HepG2 (cell line): ENCODE data around the gene HPCAL1. TPM values are rescaled to one million over a fixed set of nuclear protein-coding genes. Genes with fewer than 3 reads are reported as not detected.
A peak's percentile ranks its signal among the peaks of the same experiment; 100 is the strongest.

Experiments
- CEBPG ChIP-seq: IDR thresholded peaks from 2 replicates; pipeline ENCODE4 v1.6.1; 2016
- HOXA9 ChIP-seq: sonication (generic); formaldehyde crosslinking; IDR thresholded peaks from 2 replicates; pipeline ENCODE4 v1.8.1; 2022; ENCODE audit warnings: missing genetic modification reagents, mild to moderate bottlenecking, moderate library complexity, borderline replicate concordance
- IKZF1 ChIP-seq: fragments of 450-650 bp; IDR thresholded peaks from 2 replicates; pipeline ENCODE4 v1.7.1; 2016
- KAT8 ChIP-seq: IDR thresholded peaks from 2 replicates; pipeline ENCODE4 v1.6.1; 2016; ENCODE audit warnings: missing genetic modification reagents, missing compliant biosample characterization
- PHB2 ChIP-seq: fragments of 450-650 bp; IDR thresholded peaks from 2 replicates; pipeline ENCODE4 v1.6.1; 2018; ENCODE audit not compliant: partially characterized antibody
- PITX1 ChIP-seq: sonication (generic); formaldehyde crosslinking; IDR thresholded peaks from 2 replicates; pipeline ENCODE4 v1.5.1; 2020; ENCODE audit warnings: mild to moderate bottlenecking, missing genetic modification reagents
- ZNF253 ChIP-seq: sonication (generic); formaldehyde crosslinking; IDR thresholded peaks from 2 replicates; pipeline ENCODE4 v1.8.0; 2022; ENCODE audit warnings: mild to moderate bottlenecking, missing genetic modification reagents, borderline replicate concordance
- ZNF264 ChIP-seq: sonication (generic); formaldehyde crosslinking; IDR thresholded peaks from 2 replicates; pipeline ENCODE4 v1.4.0; 2020; ENCODE audit warnings: missing genetic modification reagents
- ZNF30 ChIP-seq: sonication (generic); formaldehyde crosslinking; IDR thresholded peaks from 2 replicates; pipeline ENCODE4 v1.5.0; 2020; ENCODE audit warnings: mild to moderate bottlenecking, missing genetic modification reagents
- ZNF543 ChIP-seq: sonication (generic); formaldehyde crosslinking; IDR thresholded peaks from 2 replicates; pipeline ENCODE4 v1.4.0; 2020; ENCODE audit warnings: mild to moderate bottlenecking, missing genetic modification reagents
- polyA plus RNA-seq, 8 experiments: library from polyadenylated mRNA; depleted of rRNA in 3 of 8; stranded (reverse) in 7 of 8; unstranded in 1 of 8; fragments of >200 nt; fragmentation: Illumina TruSeq in 4 of 8; extraction: Trizol in 4 of 8; gene quantifications; 2 replicates each; pipeline versions ENCODE4 v1.2.1 to v1.2.3, GENCODE V29; 2011 to 2016; ENCODE audit warnings: low read depth in 4 of 8, missing spikeins in 1 of 8, mixed read lengths in 1 of 8; ENCODE audit not compliant: insufficient read depth in 1 of 8
- total RNA-seq, 5 experiments: library from RNA; depleted of rRNA; stranded (reverse); fragments of >200 nt; fragmentation: Illumina TruSeq; extraction: Trizol; gene quantifications; 2 replicates each; pipeline ENCODE4 v1.2.3, GENCODE V29; 2016; ENCODE audit warnings: low read depth in 1 of 5
- TF ChIP-seq, protein P1 (sequence below): IDR thresholded peaks from 2 replicates; pipeline ENCODE4 v1.6.1; 2012; ENCODE audit warnings: low read length, improper control_type of control experiment
- TF ChIP-seq, protein P2 (sequence below): sonication (generic); formaldehyde crosslinking; IDR thresholded peaks from 2 replicates; pipeline ENCODE4 v1.9.0; 2021; ENCODE audit warnings: missing genetic modification reagents, borderline replicate concordance
- TF ChIP-seq, protein P3 (sequence below): sonication (generic); formaldehyde crosslinking; IDR thresholded peaks from 2 replicates; pipeline ENCODE4 v1.5.1; 2020; ENCODE audit warnings: mild to moderate bottlenecking, missing genetic modification reagents, moderate library complexity
- TF ChIP-seq, protein P4 (sequence below): conservative IDR thresholded peaks from 2 replicates; pipeline ENCODE4 v1.6.1; 2018; ENCODE audit warnings: missing genetic modification reagents
- TF ChIP-seq, protein P5 (sequence below): sonication (generic); formaldehyde crosslinking; IDR thresholded peaks from 2 replicates; pipeline ENCODE4 v1.5.0; 2020; ENCODE audit warnings: missing genetic modification reagents

HPCAL1 gene
- total and polyA plus RNA-seq, 2 of the 13 experiments (the other 11 are each of a cell fraction or from before 2014, with no cell fraction given) = 29.5 to 29.9 TPM

DNA sequence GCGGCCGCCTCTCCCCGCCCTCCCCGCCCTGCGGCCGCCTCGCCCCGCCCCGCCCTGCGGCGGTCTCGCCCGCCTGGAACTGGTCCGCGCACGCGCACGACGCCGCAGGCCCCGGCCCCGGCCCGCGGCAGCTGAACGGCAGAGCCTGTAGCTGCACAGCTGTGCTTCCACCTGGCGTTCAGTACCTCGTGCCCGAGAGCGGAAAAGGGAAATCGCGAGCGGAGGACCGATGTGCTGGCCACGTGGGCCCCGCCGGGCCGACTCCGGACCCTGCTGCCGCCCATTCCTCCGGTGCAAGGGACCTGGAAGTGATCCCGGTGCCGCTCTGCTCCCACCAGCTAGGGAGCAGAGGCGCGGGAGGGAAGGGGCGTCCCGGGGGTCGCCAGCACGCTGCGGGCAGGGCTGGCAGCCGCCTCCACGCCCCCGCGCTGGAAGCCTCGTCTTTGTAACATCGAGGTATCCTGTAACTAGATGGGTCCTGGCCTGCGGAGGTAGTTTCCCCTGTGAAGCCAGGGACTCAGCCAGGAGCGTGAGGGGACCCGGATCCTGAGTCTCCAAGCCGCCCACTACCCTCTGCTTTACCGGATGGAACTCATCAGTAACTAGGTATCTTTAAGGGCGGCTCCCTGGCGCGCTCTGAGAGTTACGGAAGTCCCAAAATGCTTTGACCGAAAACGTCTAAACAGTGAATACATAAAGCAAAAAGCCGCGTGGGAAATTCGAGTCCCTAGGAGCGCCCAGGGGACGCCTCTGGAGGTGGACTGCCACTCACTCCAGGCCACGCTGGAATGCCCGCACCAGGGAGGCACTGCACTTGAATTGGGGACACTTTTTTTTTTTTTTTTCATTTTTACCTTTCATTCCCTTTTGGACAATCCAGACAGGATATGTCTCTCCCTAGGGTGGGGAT, 146.1 kb downstream of the HPCAL1 start (continued):
- TF ChIP-seq ZNF30 (CRISPR knock-in tag) = peak; percentile 99
- TF ChIP-seq HOXA9 (CRISPR knock-in tag) = peak; percentile 99
- TF ChIP-seq, protein P1, sequence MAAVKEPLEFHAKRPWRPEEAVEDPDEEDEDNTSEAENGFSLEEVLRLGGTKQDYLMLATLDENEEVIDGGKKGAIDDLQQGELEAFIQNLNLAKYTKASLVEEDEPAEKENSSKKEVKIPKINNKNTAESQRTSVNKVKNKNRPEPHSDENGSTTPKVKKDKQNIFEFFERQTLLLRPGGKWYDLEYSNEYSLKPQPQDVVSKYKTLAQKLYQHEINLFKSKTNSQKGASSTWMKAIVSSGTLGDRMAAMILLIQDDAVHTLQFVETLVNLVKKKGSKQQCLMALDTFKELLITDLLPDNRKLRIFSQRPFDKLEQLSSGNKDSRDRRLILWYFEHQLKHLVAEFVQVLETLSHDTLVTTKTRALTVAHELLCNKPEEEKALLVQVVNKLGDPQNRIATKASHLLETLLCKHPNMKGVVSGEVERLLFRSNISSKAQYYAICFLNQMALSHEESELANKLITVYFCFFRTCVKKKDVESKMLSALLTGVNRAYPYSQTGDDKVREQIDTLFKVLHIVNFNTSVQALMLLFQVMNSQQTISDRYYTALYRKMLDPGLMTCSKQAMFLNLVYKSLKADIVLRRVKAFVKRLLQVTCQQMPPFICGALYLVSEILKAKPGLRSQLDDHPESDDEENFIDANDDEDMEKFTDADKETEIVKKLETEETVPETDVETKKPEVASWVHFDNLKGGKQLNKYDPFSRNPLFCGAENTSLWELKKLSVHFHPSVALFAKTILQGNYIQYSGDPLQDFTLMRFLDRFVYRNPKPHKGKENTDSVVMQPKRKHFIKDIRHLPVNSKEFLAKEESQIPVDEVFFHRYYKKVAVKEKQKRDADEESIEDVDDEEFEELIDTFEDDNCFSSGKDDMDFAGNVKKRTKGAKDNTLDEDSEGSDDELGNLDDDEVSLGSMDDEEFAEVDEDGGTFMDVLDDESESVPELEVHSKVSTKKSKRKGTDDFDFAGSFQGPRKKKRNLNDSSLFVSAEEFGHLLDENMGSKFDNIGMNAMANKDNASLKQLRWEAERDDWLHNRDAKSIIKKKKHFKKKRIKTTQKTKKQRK = no peak
- TF ChIP-seq, protein P2, sequence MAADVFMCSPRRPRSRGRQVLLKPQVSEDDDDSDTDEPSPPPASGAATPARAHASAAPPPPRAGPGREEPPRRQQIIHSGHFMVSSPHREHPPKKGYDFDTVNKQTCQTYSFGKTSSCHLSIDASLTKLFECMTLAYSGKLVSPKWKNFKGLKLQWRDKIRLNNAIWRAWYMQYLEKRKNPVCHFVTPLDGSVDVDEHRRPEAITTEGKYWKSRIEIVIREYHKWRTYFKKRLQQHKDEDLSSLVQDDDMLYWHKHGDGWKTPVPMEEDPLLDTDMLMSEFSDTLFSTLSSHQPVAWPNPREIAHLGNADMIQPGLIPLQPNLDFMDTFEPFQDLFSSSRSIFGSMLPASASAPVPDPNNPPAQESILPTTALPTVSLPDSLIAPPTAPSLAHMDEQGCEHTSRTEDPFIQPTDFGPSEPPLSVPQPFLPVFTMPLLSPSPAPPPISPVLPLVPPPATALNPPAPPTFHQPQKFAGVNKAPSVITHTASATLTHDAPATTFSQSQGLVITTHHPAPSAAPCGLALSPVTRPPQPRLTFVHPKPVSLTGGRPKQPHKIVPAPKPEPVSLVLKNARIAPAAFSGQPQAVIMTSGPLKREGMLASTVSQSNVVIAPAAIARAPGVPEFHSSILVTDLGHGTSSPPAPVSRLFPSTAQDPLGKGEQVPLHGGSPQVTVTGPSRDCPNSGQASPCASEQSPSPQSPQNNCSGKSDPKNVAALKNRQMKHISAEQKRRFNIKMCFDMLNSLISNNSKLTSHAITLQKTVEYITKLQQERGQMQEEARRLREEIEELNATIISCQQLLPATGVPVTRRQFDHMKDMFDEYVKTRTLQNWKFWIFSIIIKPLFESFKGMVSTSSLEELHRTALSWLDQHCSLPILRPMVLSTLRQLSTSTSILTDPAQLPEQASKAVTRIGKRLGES (CRISPR knock-in tag) = peak; percentile 97
- TF ChIP-seq, protein P3, sequence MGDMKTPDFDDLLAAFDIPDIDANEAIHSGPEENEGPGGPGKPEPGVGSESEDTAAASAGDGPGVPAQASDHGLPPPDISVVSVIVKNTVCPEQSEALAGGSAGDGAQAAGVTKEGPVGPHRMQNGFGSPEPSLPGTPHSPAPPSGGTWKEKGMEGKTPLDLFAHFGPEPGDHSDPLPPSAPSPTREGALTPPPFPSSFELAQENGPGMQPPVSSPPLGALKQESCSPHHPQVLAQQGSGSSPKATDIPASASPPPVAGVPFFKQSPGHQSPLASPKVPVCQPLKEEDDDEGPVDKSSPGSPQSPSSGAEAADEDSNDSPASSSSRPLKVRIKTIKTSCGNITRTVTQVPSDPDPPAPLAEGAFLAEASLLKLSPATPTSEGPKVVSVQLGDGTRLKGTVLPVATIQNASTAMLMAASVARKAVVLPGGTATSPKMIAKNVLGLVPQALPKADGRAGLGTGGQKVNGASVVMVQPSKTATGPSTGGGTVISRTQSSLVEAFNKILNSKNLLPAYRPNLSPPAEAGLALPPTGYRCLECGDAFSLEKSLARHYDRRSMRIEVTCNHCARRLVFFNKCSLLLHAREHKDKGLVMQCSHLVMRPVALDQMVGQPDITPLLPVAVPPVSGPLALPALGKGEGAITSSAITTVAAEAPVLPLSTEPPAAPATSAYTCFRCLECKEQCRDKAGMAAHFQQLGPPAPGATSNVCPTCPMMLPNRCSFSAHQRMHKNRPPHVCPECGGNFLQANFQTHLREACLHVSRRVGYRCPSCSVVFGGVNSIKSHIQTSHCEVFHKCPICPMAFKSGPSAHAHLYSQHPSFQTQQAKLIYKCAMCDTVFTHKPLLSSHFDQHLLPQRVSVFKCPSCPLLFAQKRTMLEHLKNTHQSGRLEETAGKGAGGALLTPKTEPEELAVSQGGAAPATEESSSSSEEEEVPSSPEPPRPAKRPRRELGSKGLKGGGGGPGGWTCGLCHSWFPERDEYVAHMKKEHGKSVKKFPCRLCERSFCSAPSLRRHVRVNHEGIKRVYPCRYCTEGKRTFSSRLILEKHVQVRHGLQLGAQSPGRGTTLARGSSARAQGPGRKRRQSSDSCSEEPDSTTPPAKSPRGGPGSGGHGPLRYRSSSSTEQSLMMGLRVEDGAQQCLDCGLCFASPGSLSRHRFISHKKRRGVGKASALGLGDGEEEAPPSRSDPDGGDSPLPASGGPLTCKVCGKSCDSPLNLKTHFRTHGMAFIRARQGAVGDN (CRISPR knock-in tag) = peak; percentile 98
- TF ChIP-seq, protein P4, sequence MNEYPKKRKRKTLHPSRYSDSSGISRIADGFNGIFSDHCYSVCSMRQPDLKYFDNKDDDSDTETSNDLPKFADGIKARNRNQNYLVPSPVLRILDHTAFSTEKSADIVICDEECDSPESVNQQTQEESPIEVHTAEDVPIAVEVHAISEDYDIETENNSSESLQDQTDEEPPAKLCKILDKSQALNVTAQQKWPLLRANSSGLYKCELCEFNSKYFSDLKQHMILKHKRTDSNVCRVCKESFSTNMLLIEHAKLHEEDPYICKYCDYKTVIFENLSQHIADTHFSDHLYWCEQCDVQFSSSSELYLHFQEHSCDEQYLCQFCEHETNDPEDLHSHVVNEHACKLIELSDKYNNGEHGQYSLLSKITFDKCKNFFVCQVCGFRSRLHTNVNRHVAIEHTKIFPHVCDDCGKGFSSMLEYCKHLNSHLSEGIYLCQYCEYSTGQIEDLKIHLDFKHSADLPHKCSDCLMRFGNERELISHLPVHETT = peak; percentile 96
- TF ChIP-seq PHB2 = no peak
- TF ChIP-seq ZNF264 = peak; percentile 97
- peak; percentile 100 for TF ChIP-seq ZNF543
- TF ChIP-seq PITX1 (CRISPR knock-in tag) = peak; percentile 92
- peak; percentile 99 for TF ChIP-seq ZNF253 (CRISPR knock-in tag)
- peak; percentile 62 for TF ChIP-seq CEBPG (CRISPR knock-in tag)
- TF ChIP-seq KAT8 (CRISPR knock-in tag) = peak; percentile 89
- TF ChIP-seq IKZF1 = no peak
- TF ChIP-seq, protein P5, sequence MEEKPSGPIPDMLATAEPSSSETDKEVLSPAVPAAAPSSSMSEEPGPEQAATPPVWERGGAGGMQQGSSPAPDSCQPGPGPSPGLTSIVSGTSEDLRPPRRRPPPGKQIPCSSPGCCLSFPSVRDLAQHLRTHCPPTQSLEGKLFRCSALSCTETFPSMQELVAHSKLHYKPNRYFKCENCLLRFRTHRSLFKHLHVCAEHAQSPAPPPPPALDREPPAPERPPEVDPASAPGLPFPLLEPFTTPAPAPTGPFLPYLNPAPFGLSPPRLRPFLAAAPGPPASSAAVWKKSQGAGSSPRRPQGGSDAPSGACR (CRISPR knock-in tag) = peak; percentile 97
